Progenitor cell of endocrine pancreas (in vitro differentiated cells): ENCODE data around the gene DAG1. TPM values are rescaled to one million over a fixed set of nuclear protein-coding genes. Genes with fewer than 3 reads are reported as not detected.
A peak's percentile ranks its signal among the peaks of the same experiment; 100 is the strongest.

ENCODE experiments used
- DNase-seq: peaks from one replicate; pipeline ENCODE4 v3.0.0; 2021; ENCODE audit warnings: low spot score; ENCODE audit not compliant: unreplicated experiment
- H3K27ac Mint-ChIP-seq: 2 replicates; pipeline ENCODE4 v1.8.0; 2021; ENCODE audit warnings: mild to moderate bottlenecking, moderate library complexity, mixed read lengths
- H3K27me3 Mint-ChIP-seq: 2 replicates; pipeline ENCODE4 v1.8.0; 2021; ENCODE audit warnings: mixed read lengths
- H3K36me3 Mint-ChIP-seq: 2 replicates; pipeline ENCODE4 v1.8.0; 2022; ENCODE audit warnings: mixed read lengths; ENCODE audit not compliant: insufficient read depth
- H3K4me1 Mint-ChIP-seq: 2 replicates; pipeline ENCODE4 v1.8.0; 2021; ENCODE audit warnings: low read depth, mixed read lengths
- H3K4me3 Mint-ChIP-seq: 2 replicates; pipeline ENCODE4 v1.8.0; 2021; ENCODE audit warnings: low read depth, mild to moderate bottlenecking, moderate library complexity, mixed read lengths
- H3K9me3 Mint-ChIP-seq: 2 replicates; pipeline ENCODE4 v1.8.0; 2021; ENCODE audit warnings: low read depth, mixed read lengths
- CTCF ChIP-seq: fragments of 200-600 bp; sonication (generic); IDR thresholded peaks from one replicate; pipeline ENCODE4 v1.5.0; 2021; ENCODE audit warnings: antibody characterized with exemption, mild to moderate bottlenecking; ENCODE audit not compliant: unreplicated experiment
- total RNA-seq: library from RNA; stranded (reverse); gene quantifications from 2 replicates; pipeline ENCODE4 v1.2.1, GENCODE V29; 2021

The DAG1 gene
- total RNA-seq, 1 donor from 2014 or later, result 109 TPM

- Mint-ChIP-seq H3K4me1 (peaks cover 12% of the 10 kb centered on the region), H3K27me3 (no peaks in the 10 kb centered on the region), H3K36me3 (peaks cover 17% of the 10 kb centered on the region), H3K9me3 (no peaks in the 10 kb centered on the region), H3K4me3 (no peak overlapping the region), H3K27ac (peak overlapping the region; percentile 31)
- no peak for TF ChIP-seq CTCF
- DNase-seq, result no peak
Measured at GRCh38 chr3:49518441-49518840, 48.4 kb downstream of the DAG1 start.

- H3K4me1 Mint-ChIP-seq, result peaks cover 12% of the 10 kb centered on the region
- no peak overlapping the region for H3K4me3 Mint-ChIP-seq
- no peak overlapping the region for H3K27ac Mint-ChIP-seq
- no peaks in the 10 kb centered on the region for H3K9me3 Mint-ChIP-seq
- no peak for TF ChIP-seq CTCF
- H3K27me3 Mint-ChIP-seq, result no peaks in the 10 kb centered on the region
- H3K36me3 Mint-ChIP-seq, result peaks cover 13% of the 10 kb centered on the region
- no peak for DNase-seq
Measured at GRCh38 chr3:49519296-49519695, 49.2 kb downstream of the DAG1 start.

- Mint-ChIP-seq H3K9me3 (no peaks in the 10 kb centered on the region), H3K4me1 (peaks cover 12% of the 10 kb centered on the region), H3K27ac (peak overlapping the region; percentile 42), H3K36me3 (peaks cover 13% of the 10 kb centered on the region), H3K27me3 (no peaks in the 10 kb centered on the region), H3K4me3 (no peak overlapping the region)
- no peak for DNase-seq
- TF ChIP-seq CTCF, result no peak
Measured at GRCh38 chr3:49519916-49520385, 49.9 kb downstream of the DAG1 start.

GRCh38 chr3:49523756-49524747, 54.0 kb downstream of the DAG1 start:
- Mint-ChIP-seq H3K36me3 (peaks cover 14% of the 10 kb centered on the region), H3K9me3 (no peaks in the 10 kb centered on the region), H3K4me3 (no peak overlapping the region), H3K27me3 (no peaks in the 10 kb centered on the region), H3K4me1 (peaks cover 11% of the 10 kb centered on the region), H3K27ac (no peak overlapping the region)
- DNase-seq, result no peak
- no peak for TF ChIP-seq CTCF

- Mint-ChIP-seq H3K27ac (no peak overlapping the region), H3K36me3 (peaks cover 22% of the 10 kb centered on the region), H3K9me3 (no peaks in the 10 kb centered on the region), H3K4me3 (no peak overlapping the region), H3K27me3 (no peaks in the 10 kb centered on the region), H3K4me1 (peaks cover 2% of the 10 kb centered on the region)
- no peak for DNase-seq
- TF ChIP-seq CTCF, result no peak
Measured at GRCh38 chr3:49529567-49529966, 59.5 kb downstream of the DAG1 start.
